Duodenal mucosa (tissue), 2 donors: ENCODE data around the gene TAF4B.
"Not testable (repeated sequence)": the region's sequence is repeated elsewhere in the genome, so short reads cannot be mapped to it uniquely, and the experiment has no call there.

Source experiments
- H3K27ac ChIP-seq: one replicate; pipeline ENCODE4 v1.7.0; 2013; ENCODE audit warnings: low read depth, low read length
- H3K27me3 ChIP-seq, 2 donors: one replicate each; pipeline ENCODE4 v1.7.0; 2013; ENCODE audit warnings: low read length in 2 of 2, control low read depth in 1 of 2; ENCODE audit not compliant: insufficient read depth in 2 of 2, control insufficient read depth in 1 of 2
- H3K36me3 ChIP-seq, 2 donors: one replicate each; pipeline ENCODE4 v1.7.0; 2013; ENCODE audit warnings: low read length in 2 of 2, control low read depth in 1 of 2; ENCODE audit not compliant: insufficient read depth in 2 of 2, control insufficient read depth in 1 of 2
- H3K4me1 ChIP-seq, 2 donors: one replicate each; pipeline ENCODE4 v1.7.0; 2013; ENCODE audit warnings: low read length in 2 of 2, control low read depth in 1 of 2; ENCODE audit not compliant: insufficient read depth in 2 of 2, control insufficient read depth in 1 of 2
- H3K4me3 ChIP-seq, 2 donors: one replicate each; pipeline ENCODE4 v1.7.0; 2013; ENCODE audit warnings: low read length in 2 of 2, low read depth in 1 of 2
- H3K9ac ChIP-seq, 2 donors: one replicate each; pipeline ENCODE4 v1.7.0; 2013; ENCODE audit warnings: low read length in 2 of 2, low read depth in 1 of 2
- H3K9me3 ChIP-seq, 2 donors: one replicate each; pipeline ENCODE4 v1.7.0; 2013; ENCODE audit warnings: low read length in 2 of 2, control low read depth in 1 of 2; ENCODE audit not compliant: control insufficient read depth in 1 of 2

Gene TAF4B

GRCh38 chr18:26367425-26367824 lies 141.2 kb downstream of the TAF4B start:
- Histone ChIP-seq H3K9me3 (no peaks in the 10 kb centered on the region), H3K27ac (no peak overlapping the region), H3K36me3 (no peaks in the 10 kb centered on the region), H3K27me3 (no peaks in the 10 kb centered on the region), H3K4me3 (no peak overlapping the region), H3K9ac (no peak overlapping the region), H3K4me1 (no peaks in the 10 kb centered on the region)

- Histone ChIP-seq H3K4me1 (no peaks in the 10 kb centered on the region), H3K36me3 (no peaks in the 10 kb centered on the region), H3K4me3 (no peak overlapping the region), H3K9me3 (no peaks in the 10 kb centered on the region), H3K27ac (no peak overlapping the region), H3K27me3 (no peaks in the 10 kb centered on the region), H3K9ac (no peak overlapping the region)
Observed at GRCh38 chr18:26370037-26370436, 143.8 kb downstream of the TAF4B start.

- Histone ChIP-seq H3K9ac (no peak overlapping the region), H3K27me3 (no peaks in the 10 kb centered on the region), H3K4me3 (no peak overlapping the region), H3K9me3 (no peaks in the 10 kb centered on the region), H3K36me3 (no peaks in the 10 kb centered on the region), H3K27ac (no peak overlapping the region), H3K4me1 (no peaks in the 10 kb centered on the region)
Observed at GRCh38 chr18:26376105-26376504, 149.9 kb downstream of the TAF4B start.

- H3K36me3 ChIP-seq, result no peaks in the 10 kb centered on the region
- H3K9ac ChIP-seq, result no peak overlapping the region
- H3K4me3 ChIP-seq, result no peak overlapping the region
- no peaks in the 10 kb centered on the region for H3K9me3 ChIP-seq
- no peak overlapping the region for H3K27ac ChIP-seq
- H3K27me3 ChIP-seq, result no peaks in the 10 kb centered on the region
- no peaks in the 10 kb centered on the region for H3K4me1 ChIP-seq
Observed at GRCh38 chr18:26378701-26379100, 152.5 kb downstream of the TAF4B start.

GRCh38 chr18:26381555-26381954 lies 155.3 kb downstream of the TAF4B start:
- not testable (repeated sequence) for H3K27ac ChIP-seq, H3K4me3 ChIP-seq, H3K27me3 ChIP-seq, H3K36me3 ChIP-seq, H3K9ac ChIP-seq, H3K9me3 ChIP-seq
- peaks cover 0 to 11% of the 10 kb centered on the region in 2 donors for H3K4me1 ChIP-seq

GRCh38 chr18:26383454-26384270 lies 157.4 kb downstream of the TAF4B start:
- H3K27me3 ChIP-seq, result no peaks in the 10 kb centered on the region
- no peaks in the 10 kb centered on the region for H3K36me3 ChIP-seq
- no peak overlapping the region for H3K4me3 ChIP-seq
- no peak overlapping the region for H3K27ac ChIP-seq
- no peak overlapping the region for H3K9ac ChIP-seq
- H3K4me1 ChIP-seq, result peaks cover 0 to 11% of the 10 kb centered on the region in 2 donors
- no peaks in the 10 kb centered on the region for H3K9me3 ChIP-seq

- Histone ChIP-seq H3K9me3 (no peaks in the 10 kb centered on the region), H3K4me3 (no peak overlapping the region), H3K36me3 (peaks cover 0 to 8% of the 10 kb centered on the region in 2 donors), H3K4me1 (peaks cover 0 to 11% of the 10 kb centered on the region in 2 donors), H3K27ac (no peak overlapping the region), H3K27me3 (no peaks in the 10 kb centered on the region), H3K9ac (no peak overlapping the region)
Observed at GRCh38 chr18:26386002-26386401, 159.8 kb downstream of the TAF4B start.

- peaks cover 0 to 11% of the 10 kb centered on the region in 2 donors for H3K4me1 ChIP-seq
- no peaks in the 10 kb centered on the region for H3K9me3 ChIP-seq
- H3K4me3 ChIP-seq, result no peak overlapping the region
- no peaks in the 10 kb centered on the region for H3K27me3 ChIP-seq
- no peak overlapping the region for H3K9ac ChIP-seq
- peaks cover 0 to 8% of the 10 kb centered on the region in 2 donors for H3K36me3 ChIP-seq
- no peak overlapping the region for H3K27ac ChIP-seq
Observed at GRCh38 chr18:26386441-26386840, 160.2 kb downstream of the TAF4B start.

- Histone ChIP-seq H3K9ac (no peak overlapping the region), H3K9me3 (no peaks in the 10 kb centered on the region), H3K27ac (no peak overlapping the region), H3K4me1 (no peaks in the 10 kb centered on the region), H3K27me3 (no peaks in the 10 kb centered on the region), H3K4me3 (no peak overlapping the region), H3K36me3 (peaks cover 0 to 8% of the 10 kb centered on the region in 2 donors)
Observed at GRCh38 chr18:26394047-26394654, 167.9 kb downstream of the TAF4B start.

GRCh38 chr18:26397019-26397418 lies 170.8 kb downstream of the TAF4B start:
- Histone ChIP-seq H3K9ac (no peak overlapping the region), H3K27me3 (no peaks in the 10 kb centered on the region)

More at GRCh38 chr18:26397019-26397418, 170.8 kb downstream of the TAF4B start:
- no peaks in the 10 kb centered on the region for H3K4me1 ChIP-seq
- no peak overlapping the region for H3K27ac ChIP-seq
- no peaks in the 10 kb centered on the region for H3K9me3 ChIP-seq
- no peaks in the 10 kb centered on the region for H3K36me3 ChIP-seq
- H3K4me3 ChIP-seq, result no peak overlapping the region
